Fibroblast of lung (primary cell): ENCODE data around the gene ABHD17C. TPM values are rescaled to one million over a fixed set of nuclear protein-coding genes. Genes with fewer than 3 reads are reported as not detected.

Source experiments
- DNase-seq, 2 donors: peaks; one replicate each; pipeline versions ENCODE4 v3.0.0 to v3.0.0-alpha.2; 2010; ENCODE audit warnings: low read depth in 2 of 2
- H2AFZ ChIP-seq: 2 replicates; pipeline ENCODE4 v1.5.1; 2012; ENCODE audit warnings: low read length, control low read depth, inconsistent platforms
- H3K27ac ChIP-seq: 2 replicates; pipeline ENCODE4 v1.5.1; 2011; ENCODE audit warnings: low read length, control low read depth; ENCODE audit not compliant: insufficient read depth
- H3K27me3 ChIP-seq: 2 replicates; pipeline ENCODE4 v1.5.1; 2011; ENCODE audit warnings: mild to moderate bottlenecking, low read length; ENCODE audit not compliant: control insufficient read depth, insufficient read depth
- H3K36me3 ChIP-seq: 2 replicates; pipeline ENCODE4 v1.5.1; 2011; ENCODE audit warnings: low read length; ENCODE audit not compliant: control insufficient read depth, insufficient read depth
- H3K4me1 ChIP-seq: 2 replicates; pipeline ENCODE4 v1.5.1; 2011; ENCODE audit warnings: low read length; ENCODE audit not compliant: control insufficient read depth, insufficient read depth; ENCODE audit errors: extremely low read depth
- H3K4me2 ChIP-seq: 2 replicates; pipeline ENCODE4 v1.5.1; 2011; ENCODE audit warnings: low read length, control low read depth; ENCODE audit not compliant: insufficient read depth; ENCODE audit errors: extremely low read depth
- H3K4me3 ChIP-seq, 4 experiments: fragments of 200-600 bp in 1 of 4; sonication (generic) in 1 of 4; replicated peaks in 1 of 4; 2 replicates each; pipeline ENCODE4 v1.5.1; 2011 to 2016; ENCODE audit warnings: low read length in 4 of 4, low read depth in 3 of 4, mild to moderate bottlenecking in 3 of 4, control low read depth in 2 of 4, inconsistent platforms in 1 of 4, mixed read lengths in 1 of 4; ENCODE audit not compliant: insufficient read depth in 1 of 4; ENCODE audit errors: control extremely low read depth in 1 of 4
- H3K79me2 ChIP-seq: 2 replicates; pipeline ENCODE4 v1.5.1; 2012; ENCODE audit warnings: mild to moderate bottlenecking, low read length, inconsistent platforms; ENCODE audit not compliant: control insufficient read depth, insufficient read depth
- H3K9ac ChIP-seq: 2 replicates; pipeline ENCODE4 v1.5.1; 2011; ENCODE audit warnings: mild to moderate bottlenecking, low read length, control low read depth; ENCODE audit not compliant: insufficient read depth
- H3K9me3 ChIP-seq: 2 replicates; pipeline ENCODE4 v1.5.1; 2012; ENCODE audit warnings: low read depth, low read length; ENCODE audit not compliant: control insufficient read depth, insufficient read depth
- H4K20me1 ChIP-seq: 2 replicates; pipeline ENCODE4 v1.5.1; 2011; ENCODE audit warnings: low read length; ENCODE audit not compliant: control insufficient read depth, insufficient read depth; ENCODE audit errors: extremely low read depth
- CTCF ChIP-seq, 2 donors: IDR thresholded peaks in 1 of 2; conservative IDR thresholded peaks in 1 of 2; 1 replicate in 1 of 2; 2 replicates in 1 of 2; pipeline ENCODE4 v1.5.1; 2011 to 2012; ENCODE audit warnings: low read length in 2 of 2, control low read depth in 1 of 2, inconsistent platforms in 1 of 2, low read depth in 1 of 2, mild to moderate bottlenecking in 1 of 2
- EZH2 ChIP-seq: IDR thresholded peaks from 2 replicates; pipeline ENCODE4 v1.5.1; 2012; ENCODE audit warnings: low read length, control low read depth, mild to moderate bottlenecking; ENCODE audit errors: missing control alignments
- polyA plus RNA-seq, 2 donors: library from polyadenylated mRNA; depleted of rRNA in 1 of 2; stranded (reverse) in 1 of 2; unstranded in 1 of 2; fragments of >200 nt; gene quantifications; 2 replicates each; pipeline ENCODE4 v1.2.1, GENCODE V29; 2011 to 2012; ENCODE audit warnings: missing spikeins in 1 of 2
- total RNA-seq: library from RNA; depleted of rRNA; stranded (reverse); fragments of >200 nt; gene quantifications from 2 replicates; pipeline ENCODE4 v1.2.1, GENCODE V29; 2014

The ABHD17C gene
- total and polyA plus RNA-seq, 2 donors (not counting 1 experiment from before 2014, with no cell fraction given), result 14.0 to 38.7 TPM

- Histone ChIP-seq H3K4me1 (no peaks in the 10 kb centered on the region), H2AFZ (no peak overlapping the region), H3K4me2 (no peak overlapping the region), H3K4me3 (no peak overlapping the region), H3K9ac (no peak overlapping the region), H3K36me3 (no peaks in the 10 kb centered on the region), H3K27me3 (no peaks in the 10 kb centered on the region), H3K27ac (no peak overlapping the region), H3K79me2 (peaks cover 61% of the 10 kb centered on the region), H3K9me3 (no peaks in the 10 kb centered on the region), H4K20me1 (peaks cover 2% of the 10 kb centered on the region)
- no peak for DNase-seq
- TF ChIP-seq EZH2 (no peak), CTCF (conservative IDR thresholded peaks at IDR 0.05 in 1 of 2, IDR thresholded peaks at IDR 0.05 in 1 of 2; ENCODE audit: low read depth in 1 of 2, low read length in 2 of 2) (no peak)
Observed at GRCh38 chr15:80709542-80709941, 14.4 kb downstream of the ABHD17C start.

GRCh38 chr15:80710635-80711554, 15.8 kb downstream of the ABHD17C start:
- Histone ChIP-seq H4K20me1 (peaks cover 2% of the 10 kb centered on the region), H3K27ac (no peak overlapping the region), H3K4me3 (no peak overlapping the region), H3K27me3 (no peaks in the 10 kb centered on the region), H3K36me3 (no peaks in the 10 kb centered on the region), H3K4me2 (no peak overlapping the region), H3K79me2 (peaks cover 58% of the 10 kb centered on the region), H3K9me3 (no peaks in the 10 kb centered on the region), H3K4me1 (no peaks in the 10 kb centered on the region), H3K9ac (no peak overlapping the region), H2AFZ (no peak overlapping the region)
- no peak for TF ChIP-seq EZH2
- TF ChIP-seq CTCF (conservative IDR thresholded peaks at IDR 0.05 in 1 of 2, IDR thresholded peaks at IDR 0.05 in 1 of 2; ENCODE audit: low read depth in 1 of 2, low read length in 2 of 2), result no peak
- DNase-seq, result peak in 1 of 2 donors; percentile 51

- Histone ChIP-seq H2AFZ (no peak overlapping the region), H3K4me3 (no peak overlapping the region), H4K20me1 (peaks cover 2% of the 10 kb centered on the region), H3K27ac (no peak overlapping the region), H3K79me2 (peaks cover 59% of the 10 kb centered on the region), H3K4me1 (no peaks in the 10 kb centered on the region), H3K9me3 (no peaks in the 10 kb centered on the region), H3K4me2 (no peak overlapping the region), H3K36me3 (no peaks in the 10 kb centered on the region), H3K9ac (no peak overlapping the region), H3K27me3 (no peaks in the 10 kb centered on the region)
- no peak for DNase-seq
- TF ChIP-seq CTCF (conservative IDR thresholded peaks at IDR 0.05 in 1 of 2, IDR thresholded peaks at IDR 0.05 in 1 of 2; ENCODE audit: low read depth in 1 of 2, low read length in 2 of 2), result no peak
- no peak for TF ChIP-seq EZH2
Observed at GRCh38 chr15:80711886-80712285, 16.8 kb downstream of the ABHD17C start.
